A673 (cell line): ENCODE data around the gene TMEM72.

Experiments used
- CTCF ChIP-seq: fragments of 300-800, 200-600 bp; sonication (generic); conservative IDR thresholded peaks from 2 replicates; pipeline ENCODE4 v1.5.1; 2017; ENCODE audit warnings: low read depth, mild to moderate bottlenecking, antibody characterized with exemption, low read length, moderate library complexity, mixed read lengths
- EZH2 ChIP-seq: fragments of 200-600 bp; sonication (generic); IDR thresholded peaks from 2 replicates; pipeline ENCODE4 v1.6.1; 2017; ENCODE audit warnings: borderline replicate concordance, low read depth, mild to moderate bottlenecking, mixed read lengths, antibody characterized with exemption, low read length; ENCODE audit not compliant: poor library complexity, severe bottlenecking

- TF ChIP-seq CTCF (no peak), EZH2 (no peak)
Observed at GRCh38 chr10:44963772-44964633, 52.9 kb downstream of the TMEM72 start.
